NCI-H187 treated with DMSO at 0.1 percent for 48 hours (cell line): ENCODE measurements around the gene STARD5.
A peak's percentile ranks its signal among the peaks of the same experiment; 100 is the strongest.

Source experiments
- DNase-seq: peaks from one replicate; lab custom pipeline; 2025; lab: John Stamatoyannopoulos, UW

STARD5 gene

GRCh38 chr15:81292523-81293001 lies 31.4 kb downstream of the STARD5 start:
- no peak for DNase-seq

- DNase-seq = no peak
Measured at GRCh38 chr15:81291916-81292522, 31.9 kb downstream of the STARD5 start.

GRCh38 chr15:81289910-81290309 lies 34.0 kb downstream of the STARD5 start:
- DNase-seq = no peak

GRCh38 chr15:81288616-81289015 lies 35.3 kb downstream of the STARD5 start:
- DNase-seq = no peak

GRCh38 chr15:81288040-81288439 lies 35.9 kb downstream of the STARD5 start:
- no peak for DNase-seq

GRCh38 chr15:81286621-81287121 lies 37.3 kb downstream of the STARD5 start:
- DNase-seq = no peak

- DNase-seq = no peak
Measured at GRCh38 chr15:81285461-81285860, 38.5 kb downstream of the STARD5 start.

GRCh38 chr15:81284256-81285031 lies 39.5 kb downstream of the STARD5 start:
- no peak for DNase-seq

GRCh38 chr15:81282911-81283310 lies 41.0 kb downstream of the STARD5 start:
- no peak for DNase-seq

- DNase-seq = no peak
Measured at GRCh38 chr15:81282606-81282895, 41.4 kb downstream of the STARD5 start.

GRCh38 chr15:81281766-81282605 lies 42.0 kb downstream of the STARD5 start:
- DNase-seq = no peak

- DNase-seq = no peak
Measured at GRCh38 chr15:81281456-81281735, 42.5 kb downstream of the STARD5 start.

GRCh38 chr15:81280696-81281455 lies 43.1 kb downstream of the STARD5 start:
- DNase-seq = no peak

- no peak for DNase-seq
Measured at GRCh38 chr15:81279621-81280485, 44.1 kb downstream of the STARD5 start.

- DNase-seq = no peak
Measured at GRCh38 chr15:81278306-81279029, 45.5 kb downstream of the STARD5 start.

GRCh38 chr15:81277851-81278250 lies 46.1 kb downstream of the STARD5 start:
- DNase-seq = no peak

- no peak for DNase-seq
Measured at GRCh38 chr15:81276967-81277366, 47.0 kb downstream of the STARD5 start.

GRCh38 chr15:81275711-81276392 lies 48.1 kb downstream of the STARD5 start:
- DNase-seq = no peak

GRCh38 chr15:81274931-81275707 lies 48.8 kb downstream of the STARD5 start:
- peak; percentile 29 for DNase-seq
